ENCODE data around the gene COX6B2. TPM values are rescaled to one million over a fixed set of nuclear protein-coding genes. Genes with fewer than 3 reads are reported as not detected.

The COX6B2 gene
- total and polyA plus RNA-seq, 2 of the 8 experiments (the other 6 are each of a cell fraction or from before 2014, with no cell fraction given) = 4.9 to 6.4 TPM

- Histone ChIP-seq H3K4me3 (ENCODE audit: extremely low read depth in 1 of 4, insufficient read depth in 2 of 4, low read depth in 3 of 4, low read length in 4 of 4) (no peak overlapping the region), H2BK15ac (ENCODE audit: low read length) (0 out of 2 replicates have a peak overlapping the region, but pooled peaks have one; percentile 8), H3K79me2 (ENCODE audit: control insufficient read depth in 1 of 2, insufficient read depth in 2 of 2, low read length in 2 of 2) (no peaks in the 10 kb centered on the region), H2BK5ac (ENCODE audit: low read depth, low read length) (no peak overlapping the region), H2AFZ (ENCODE audit: low read length) (no peak overlapping the region), H2BK12ac (ENCODE audit: low read depth, low read length) (0 out of 2 replicates have a peak overlapping the region, but pooled peaks have one; percentile 2), H4K20me1 (replicated peaks in 1 of 2; ENCODE audit: control insufficient read depth in 1 of 2, insufficient read depth in 2 of 2, low read length in 2 of 2) (peaks cover 0 to 5% of the 10 kb centered on the region in 2 experiments), H3K23me2 (ENCODE audit: low read depth, low read length) (peaks cover 2% of the 10 kb centered on the region; the same call in 1 of the 2 replicates), H3K23ac (ENCODE audit: insufficient read length) (no peak overlapping the region), H4K91ac (replicated peaks; ENCODE audit: insufficient read length, low read length) (no peak overlapping the region), H3K36me3 (ENCODE audit: control insufficient read depth in 2 of 4, insufficient read depth in 4 of 4, low read length in 3 of 4) (peaks cover 21 to 56% (median 42%) of the 10 kb centered on the region in 4 experiments), H3K79me1 (ENCODE audit: low read depth, low read length) (no peaks in the 10 kb centered on the region; the same call in 1 of the 2 replicates), H2BK20ac (ENCODE audit: low read length) (no peak overlapping the region), H3K4ac (replicated peaks; ENCODE audit: insufficient read length, low read depth, low read length) (no peak overlapping the region), H3K56ac (replicated peaks; ENCODE audit: insufficient read length, low read depth, low read length) (no peak overlapping the region), H3K18ac (ENCODE audit: extremely low read depth, low read length) (no peak overlapping the region), H4K8ac (ENCODE audit: extremely low read depth, insufficient read depth, low read length) (no peak overlapping the region), H2AK5ac (ENCODE audit: low read depth, low read length) (no peak overlapping the region), H3K14ac (ENCODE audit: insufficient read length) (no peak overlapping the region), H4K5ac (ENCODE audit: insufficient read length, low read depth, low read length) (no peak overlapping the region), H3K27ac (ENCODE audit: low read depth, low read length) (no peak overlapping the region), H3K9me3 (ENCODE audit: insufficient read depth in 2 of 2, low read depth in 1 of 2, low read length in 1 of 2) (no peaks in the 10 kb centered on the region), H2BK120ac (replicated peaks; ENCODE audit: low read depth, low read length) (no peak overlapping the region), H3K4me1 (replicated peaks in 1 of 4; ENCODE audit: control insufficient read depth in 3 of 4, insufficient read depth in 4 of 4, low read length in 3 of 4) (peaks cover 0 to 8% (median 3%) of the 10 kb centered on the region in 4 experiments; a peak in 3 of 7 replicates), H3K9ac (replicated peaks in 1 of 4; ENCODE audit: extremely low read depth in 1 of 4, low read depth in 3 of 4, low read length in 3 of 4) (no peak overlapping the region), H3K27me3 (replicated peaks in 1 of 4; ENCODE audit: control insufficient read depth in 3 of 4, extremely low read depth in 1 of 4, insufficient read depth in 3 of 4, low read length in 3 of 4) (no peaks in the 10 kb centered on the region), H3K4me2 (ENCODE audit: insufficient read depth in 1 of 2, low read depth in 2 of 2, low read length in 2 of 2) (no peak overlapping the region)
- DNase-seq (ENCODE audit: low read depth in 1 of 2, low spot score in 2 of 2) (peak in 1 of 2 experiments; percentile 79), FAIRE-seq (no peak)
- ChIA-PET POLR2A (ENCODE audit: partially characterized antibody) (interaction anchor here (0.5 to 1.8 kb wide), 15 partner anchors 9 to 102 kb away, joined by 3 to 6 read pairs (median 4); partner anchors contain the start of genes HSPBP1, KMT5C, TMEM238 and UBE2S), CTCF (ENCODE audit: partially characterized antibody) (interaction anchor here (0.6 to 1.3 kb wide), 4 partner anchors 11 to 286 kb away, joined by 3 to 5 read pairs (median 3); no protein-coding TSS in a partner anchor)
- 88% methylated on average over 9 of the region's 9 CpGs; no CpG with 5 or more reads in 1 of the 2 experiments for WGBS, 2 experiments (ENCODE audit: extremely low coverage in 1 of 2, insufficient coverage in 1 of 2, insufficient read length in 1 of 2, insufficient replicate concordance in 2 of 2, low coverage in 1 of 2, low lambda C conversion rate in 2 of 2, missing lambda C conversion rate in 1 of 2)
- TF ChIP-seq SAP30 (IDR thresholded peaks at IDR 0.05; ENCODE audit: insufficient read depth, insufficient replicate concordance, low read length) (no peak), KDM1A (IDR thresholded peaks at IDR 0.05; ENCODE audit: borderline replicate concordance, low read length) (no peak), KDM5A (IDR thresholded peaks at IDR 0.05; ENCODE audit: low read length) (no peak), CREB1 (IDR thresholded peaks at IDR 0.05) (0 out of 2 replicates have a peak, but pooled peaks have one; percentile 31)
Measured at GRCh38 chr19:55305491-55305890, 49.0 kb downstream of the COX6B2 start.

Data from H1 (cell line).